ENCODE results near the gene TAF11L8.
"Not testable (repeated sequence)": the region's sequence is repeated elsewhere in the genome, so short reads cannot be mapped to it uniquely, and the experiment has no call there.

The TAF11L8 gene

DNA sequence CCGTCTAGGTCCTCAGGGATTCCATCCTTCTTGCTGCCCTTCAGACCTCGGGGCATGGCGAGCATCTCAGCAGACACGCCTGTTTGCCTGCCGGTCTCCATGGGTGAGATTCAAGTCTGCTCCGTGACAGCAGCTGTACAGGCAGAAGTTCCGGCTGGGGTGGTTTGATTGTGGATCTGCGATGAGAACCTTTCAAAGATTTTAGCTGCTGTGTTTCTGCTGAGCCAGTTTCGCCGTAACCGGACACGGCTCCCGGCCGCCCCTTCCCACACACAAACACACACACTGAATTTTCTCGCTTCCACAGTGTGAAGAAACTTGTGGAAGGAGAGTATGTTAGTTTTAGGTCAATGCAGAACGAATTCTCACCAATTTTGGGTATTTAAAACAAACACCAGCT, at the start of gene TAF11L8:
Gene TAF11L8 (minus strand): TSS at position 101 of the 400 bp plus-strand sequence.
- not testable (repeated sequence) for FAIRE-seq; DNase-seq (ENCODE audit: extremely low spot score, insufficient read length, low read depth)

DNA sequence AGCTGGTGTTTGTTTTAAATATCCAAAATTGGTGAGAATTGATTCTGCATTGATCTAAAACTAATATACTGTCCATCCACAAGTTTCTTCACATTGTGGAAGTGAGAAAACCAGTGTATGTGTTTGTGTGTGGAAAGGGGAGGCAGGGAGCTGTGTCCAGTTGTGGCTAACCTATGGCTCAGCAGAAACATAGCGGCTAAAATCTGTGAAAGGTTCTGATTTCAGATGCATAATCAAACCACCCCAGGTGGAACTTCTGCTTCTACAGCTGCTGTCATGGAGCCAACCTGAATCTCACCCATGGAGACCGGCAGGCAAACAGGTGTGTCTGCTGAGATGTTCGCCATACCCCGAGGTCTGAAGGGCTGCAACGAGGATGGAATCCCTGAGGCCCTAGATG, 43.4 kb upstream of the TAF11L8 start, which contains the start of gene TAF11L14:
Gene TAF11L14 (plus strand): TSS at position 301 of the 400 bp plus-strand sequence.
- no peak for FAIRE-seq
- DNase-seq (ENCODE audit: extremely low spot score, insufficient read length, low read depth), result no peak

DNA sequence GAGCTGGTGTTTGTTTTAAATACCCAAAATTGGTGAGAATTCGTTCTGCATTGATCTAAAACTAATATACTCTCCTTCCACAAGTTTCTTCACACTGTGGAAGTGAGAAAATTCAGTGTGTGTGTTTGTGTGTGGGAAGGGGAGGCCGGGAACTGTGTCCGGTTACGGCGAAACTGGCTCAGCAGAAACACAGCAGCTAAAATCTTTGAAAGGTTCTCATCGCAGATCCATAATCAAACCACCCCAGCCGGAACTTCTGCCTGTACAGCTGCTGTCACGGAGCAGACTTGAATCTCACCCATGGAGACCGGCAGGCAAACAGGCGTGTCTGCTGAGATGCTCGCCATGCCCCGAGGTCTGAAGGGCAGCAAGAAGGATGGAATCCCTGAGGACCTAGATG, 41.0 kb upstream of the TAF11L8 start, which contains the start of gene TAF11L13:
Gene TAF11L13 (plus strand): TSS at position 301 of the 400 bp plus-strand sequence.
- not testable (repeated sequence) for DNase-seq (ENCODE audit: extremely low spot score, insufficient read length, low read depth); FAIRE-seq

DNA sequence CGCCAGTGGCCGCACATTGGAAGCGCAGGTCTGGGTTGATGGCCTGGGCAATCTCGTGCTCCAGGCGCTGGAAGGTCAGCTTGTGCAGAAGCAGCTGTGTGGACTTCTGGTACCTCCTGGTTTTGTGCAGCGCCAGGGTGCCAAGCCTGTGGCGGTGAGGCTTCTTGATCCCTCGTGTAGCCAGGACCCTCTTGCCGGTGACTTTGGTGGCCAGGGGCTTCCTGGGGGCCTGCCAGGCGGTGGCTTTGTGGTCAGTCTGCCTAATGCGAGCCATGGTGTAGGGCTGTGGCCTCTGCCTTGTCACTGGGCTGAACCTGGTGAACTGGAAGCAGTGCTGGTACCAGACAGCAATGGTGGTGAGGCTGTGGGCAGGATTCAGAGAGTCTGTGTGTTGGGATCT, 34.9 kb upstream of the TAF11L8 start:
- no peak for FAIRE-seq
- DNase-seq (ENCODE audit: extremely low spot score, insufficient read length, low read depth), result no peak

DNA sequence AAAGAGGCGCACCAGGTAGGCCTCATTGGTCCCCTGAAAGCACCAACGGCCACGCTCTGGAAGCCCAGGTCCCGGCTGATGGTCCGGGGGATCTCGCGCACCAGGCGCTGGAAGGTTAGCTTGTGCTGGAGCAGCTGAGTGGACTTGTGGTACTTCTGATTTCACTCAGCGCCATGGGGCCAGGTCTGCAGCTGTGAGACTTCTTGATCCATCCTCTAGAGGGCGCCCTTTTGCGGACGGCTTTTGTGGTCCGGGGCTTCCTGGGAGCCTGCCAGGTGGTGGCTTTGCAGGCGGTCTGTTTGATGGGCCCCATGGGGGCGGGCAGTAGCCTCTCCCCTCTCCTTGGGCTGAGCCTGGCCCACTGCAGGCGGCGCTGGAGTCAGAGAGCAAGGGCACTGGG, 29.9 kb upstream of the TAF11L8 start:
- FAIRE-seq (no peak), DNase-seq (ENCODE audit: extremely low spot score, insufficient read length, low read depth) (no peak)

DNA sequence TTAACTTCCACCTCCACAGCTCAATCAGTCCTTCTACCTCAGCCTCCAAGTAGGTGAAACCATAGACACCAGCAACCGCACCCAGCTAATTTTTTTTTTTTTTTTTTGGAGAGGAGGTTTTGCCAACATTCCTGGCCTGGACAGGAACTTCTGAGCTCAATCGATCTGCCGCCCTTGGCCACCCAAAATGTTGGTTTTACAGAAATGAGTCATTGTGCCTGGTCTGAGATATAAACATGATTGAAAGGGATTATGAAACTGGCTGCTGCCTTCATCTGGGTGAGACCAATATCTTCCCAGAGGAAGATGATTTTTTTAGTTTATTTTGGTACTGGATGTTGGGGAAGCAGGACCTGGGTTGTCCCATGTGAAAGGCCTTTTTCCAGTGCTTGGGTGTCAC, 28.6 kb upstream of the TAF11L8 start:
- FAIRE-seq (no peak), DNase-seq (ENCODE audit: extremely low spot score, insufficient read length, low read depth) (no peak)

DNA sequence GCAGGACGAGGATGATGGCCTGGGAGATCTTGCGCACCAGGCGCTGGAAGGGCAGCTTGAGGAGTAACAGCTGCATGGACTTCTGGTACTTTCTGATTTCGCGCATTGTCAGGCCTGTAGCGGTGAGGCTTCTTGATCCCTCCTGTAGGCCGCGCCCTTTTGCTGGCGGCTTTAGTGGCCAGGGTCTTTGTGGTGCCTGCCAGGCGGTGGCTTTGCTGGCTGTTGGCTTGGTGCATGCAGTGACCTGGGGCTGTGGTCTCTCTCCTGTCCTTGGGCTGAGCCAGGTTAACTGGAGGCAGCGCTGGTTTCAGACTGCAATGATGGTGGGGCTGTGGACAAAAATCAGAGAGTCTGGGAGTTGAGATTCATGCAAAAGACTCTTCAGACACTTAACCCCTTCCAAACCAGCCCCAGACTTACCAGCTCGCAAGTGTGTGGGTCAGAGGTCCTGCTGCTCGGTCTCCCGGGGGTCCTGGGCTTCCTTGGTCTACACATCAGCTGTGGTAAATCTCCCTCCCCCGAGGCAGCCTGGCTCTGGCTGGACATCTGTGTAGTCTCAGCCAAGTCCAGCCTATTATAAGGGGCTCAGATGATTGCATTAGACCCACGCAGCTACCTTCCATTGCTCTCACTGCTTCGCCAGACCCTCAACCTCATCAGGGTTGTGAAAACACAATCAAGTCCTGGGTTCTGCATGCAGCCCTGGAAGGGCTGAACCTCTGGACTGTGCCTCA, 24.3 kb upstream of the TAF11L8 start:
- DNase-seq (ENCODE audit: extremely low spot score, insufficient read length, low read depth) (no peak), FAIRE-seq (no peak)

DNA sequence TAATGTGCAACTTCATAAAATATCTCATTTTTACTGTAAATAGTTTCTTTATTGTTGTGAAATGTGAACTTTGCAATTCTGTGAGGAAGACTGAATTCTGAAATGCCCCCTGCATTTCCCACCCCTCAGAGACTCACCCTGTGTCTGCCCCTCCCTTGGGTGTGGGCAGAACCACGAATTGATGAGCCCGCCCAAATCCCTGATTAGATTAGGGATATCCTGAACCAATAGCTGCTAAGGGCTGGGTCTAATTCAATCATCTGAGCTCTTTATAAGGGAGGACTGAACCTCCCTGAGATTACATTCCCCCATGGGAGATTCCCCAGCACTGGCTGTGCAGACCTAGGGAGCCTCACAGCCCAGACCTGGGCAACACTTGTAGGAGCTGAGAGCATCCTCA, 19.3 kb upstream of the TAF11L8 start, which contains the start of gene TAF11L12:
Gene TAF11L12 (plus strand): TSS at position 301 of the 400 bp plus-strand sequence.
- not testable (repeated sequence) for DNase-seq (ENCODE audit: extremely low spot score, insufficient read length, low read depth); FAIRE-seq

DNA sequence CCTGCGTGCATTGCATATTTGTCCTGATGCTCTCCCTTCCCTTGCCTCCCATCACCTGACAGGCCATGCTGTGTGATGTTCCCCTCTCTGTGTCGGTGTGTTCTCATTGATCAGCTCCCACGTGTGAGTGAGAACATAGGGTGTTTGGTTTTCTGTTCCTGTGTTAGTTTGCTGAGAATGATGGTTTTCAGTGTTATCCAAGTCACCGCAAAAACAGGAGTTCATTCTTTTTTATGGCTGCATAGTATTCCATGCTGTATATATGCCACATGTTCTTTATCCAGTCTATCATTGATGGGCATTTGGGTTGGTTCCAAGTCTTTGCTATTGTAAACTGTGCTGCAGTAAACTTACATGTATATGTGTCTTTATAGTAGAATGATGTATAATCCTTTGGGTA, 16.7 kb upstream of the TAF11L8 start:
- not testable (repeated sequence) for FAIRE-seq; DNase-seq (ENCODE audit: extremely low spot score, insufficient read length, low read depth)

DNA sequence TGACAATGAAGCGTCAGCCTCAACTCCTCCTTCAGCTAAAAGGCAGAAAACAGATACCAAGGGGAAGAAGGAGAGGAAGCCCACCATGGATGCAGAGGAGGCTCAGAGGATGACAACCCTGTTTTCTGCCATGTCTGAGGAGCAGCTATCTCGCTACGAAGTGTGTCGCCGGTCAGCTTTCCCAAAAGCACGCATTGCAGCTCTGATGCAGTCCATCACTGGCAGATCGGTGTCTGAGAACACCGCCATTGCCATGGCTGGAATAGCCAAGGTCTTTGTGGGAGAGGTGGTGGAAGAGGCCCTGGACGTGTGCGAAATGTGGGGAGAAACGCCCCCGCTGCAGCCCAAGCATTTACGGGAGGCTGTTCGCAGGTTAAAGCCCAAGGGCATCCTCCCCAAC, 14.2 kb upstream of the TAF11L8 start:
- no peak for FAIRE-seq
- no peak for DNase-seq (ENCODE audit: extremely low spot score, insufficient read length, low read depth)

DNA sequence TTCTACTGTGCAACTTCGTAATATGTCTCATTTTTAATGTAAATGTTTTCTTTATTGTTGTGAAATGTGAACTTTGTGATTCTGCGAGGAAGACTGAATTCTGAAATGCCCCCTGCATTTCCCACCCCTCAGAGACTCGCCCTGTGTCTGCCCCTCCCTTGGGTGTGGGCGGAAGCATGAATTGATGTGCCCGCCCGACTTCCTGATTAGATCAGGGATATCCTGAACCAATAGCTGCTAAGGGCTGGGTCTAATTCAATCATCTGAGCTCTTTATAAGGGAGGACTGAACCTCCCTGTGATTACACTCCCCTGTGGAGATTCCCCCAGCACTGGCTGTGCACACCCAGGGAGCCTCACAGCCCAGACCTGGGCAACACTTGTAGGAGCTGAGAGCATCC, 13.1 kb upstream of the TAF11L8 start, which contains the start of gene TAF11L11:
Gene TAF11L11 (plus strand): TSS at position 304 of the 400 bp plus-strand sequence.
- not testable (repeated sequence) for DNase-seq (ENCODE audit: extremely low spot score, insufficient read length, low read depth); FAIRE-seq

DNA sequence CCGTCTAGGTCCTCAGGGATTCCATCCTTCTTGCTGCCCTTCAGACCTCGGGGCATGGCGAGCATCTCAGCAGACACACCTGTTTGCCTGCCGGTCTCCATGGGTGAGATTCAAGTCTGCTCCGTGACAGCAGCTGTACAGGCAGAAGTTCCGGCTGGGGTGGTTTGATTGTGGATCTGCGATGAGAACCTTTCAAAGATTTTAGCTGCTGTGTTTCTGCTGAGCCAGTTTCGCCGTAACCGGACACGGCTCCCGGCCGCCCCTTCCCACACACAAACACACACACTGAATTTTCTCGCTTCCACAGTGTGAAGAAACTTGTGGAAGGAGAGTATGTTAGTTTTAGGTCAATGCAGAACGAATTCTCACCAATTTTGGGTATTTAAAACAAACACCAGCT, 7.0 kb upstream of the TAF11L8 start, which contains the start of gene TAF11L10:
Gene TAF11L10 (minus strand): TSS at position 101 of the 400 bp plus-strand sequence.
- DNase-seq (ENCODE audit: extremely low spot score, insufficient read length, low read depth); FAIRE-seq: not testable (repeated sequence)

DNA sequence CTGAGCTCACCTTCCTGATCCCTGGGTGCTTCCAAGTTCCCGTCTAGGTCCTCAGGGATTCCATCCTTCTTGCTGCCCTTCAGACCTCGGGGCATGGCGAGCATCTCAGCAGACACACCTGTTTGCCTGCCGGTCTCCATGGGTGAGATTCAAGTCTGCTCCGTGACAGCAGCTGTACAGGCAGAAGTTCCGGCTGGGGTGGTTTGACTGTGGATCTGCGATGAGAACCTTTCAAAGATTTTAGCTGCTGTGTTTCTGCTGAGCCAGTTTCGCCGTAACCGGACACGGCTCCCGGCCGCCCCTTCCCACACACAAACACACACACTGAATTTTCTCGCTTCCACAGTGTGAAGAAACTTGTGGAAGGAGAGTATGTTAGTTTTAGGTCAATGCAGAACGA, 3.5 kb upstream of the TAF11L8 start, which contains the start of gene TAF11L9:
Gene TAF11L9 (minus strand): TSS at position 140 of the 400 bp plus-strand sequence.
- not testable (repeated sequence) for DNase-seq (ENCODE audit: extremely low spot score, insufficient read length, low read depth); FAIRE-seq

DNA sequence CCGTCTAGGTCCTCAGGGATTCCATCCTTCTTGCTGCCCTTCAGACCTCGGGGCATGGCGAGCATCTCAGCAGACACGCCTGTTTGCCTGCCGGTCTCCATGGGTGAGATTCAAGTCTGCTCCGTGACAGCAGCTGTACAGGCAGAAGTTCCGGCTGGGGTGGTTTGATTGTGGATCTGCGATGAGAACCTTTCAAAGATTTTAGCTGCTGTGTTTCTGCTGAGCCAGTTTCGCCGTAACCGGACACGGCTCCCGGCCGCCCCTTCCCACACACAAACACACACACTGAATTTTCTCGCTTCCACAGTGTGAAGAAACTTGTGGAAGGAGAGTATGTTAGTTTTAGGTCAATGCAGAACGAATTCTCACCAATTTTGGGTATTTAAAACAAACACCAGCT, 5.1 kb downstream of the TAF11L8 start, which contains the start of gene TAF11L7:
Gene TAF11L7 (minus strand): TSS at position 101 of the 400 bp plus-strand sequence.
- not testable (repeated sequence) for DNase-seq (ENCODE audit: extremely low spot score, insufficient read length, low read depth); FAIRE-seq
